ENCODE measurements around the gene RAPGEF1. TPM values are rescaled to one million over a fixed set of nuclear protein-coding genes. Genes with fewer than 3 reads are reported as not detected.
A peak's percentile ranks its signal among the peaks of the same experiment; 100 is the strongest.

The RAPGEF1 gene
- total and polyA plus RNA-seq, 2 of the 13 experiments (the other 11 are each of a cell fraction or from before 2014, with no cell fraction given): 21.2 to 38.9 TPM

DNA sequence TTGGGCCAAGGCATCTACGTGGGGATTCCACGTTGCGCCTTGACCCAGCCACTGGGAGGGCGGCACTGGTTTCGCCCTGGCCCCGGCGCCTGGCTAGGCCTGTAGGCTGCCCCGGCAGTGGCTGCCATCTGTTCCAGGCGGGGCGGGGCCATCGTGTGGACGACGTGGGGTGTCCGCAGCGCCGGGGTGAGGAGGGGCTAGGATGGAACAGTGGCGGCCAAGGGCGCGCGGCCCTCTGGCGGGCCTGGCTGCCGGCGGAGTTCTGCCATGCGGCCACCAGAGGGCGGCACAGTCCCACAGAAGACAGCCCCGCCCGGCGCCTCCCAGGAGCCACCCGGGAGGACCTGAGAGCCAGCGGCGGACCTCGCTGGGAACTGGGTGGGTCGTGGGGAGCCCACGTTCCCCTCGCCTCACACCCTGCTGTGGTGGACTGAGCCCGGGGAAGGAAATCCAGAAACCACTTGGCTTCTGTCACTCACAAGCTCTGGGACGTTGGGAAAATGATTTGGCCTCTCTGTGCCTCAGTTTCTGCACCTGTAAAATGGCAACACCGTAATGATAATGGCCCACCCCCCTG is 22.6 kb upstream of the RAPGEF1 start (continued):
- TF ChIP-seq, protein P1, sequence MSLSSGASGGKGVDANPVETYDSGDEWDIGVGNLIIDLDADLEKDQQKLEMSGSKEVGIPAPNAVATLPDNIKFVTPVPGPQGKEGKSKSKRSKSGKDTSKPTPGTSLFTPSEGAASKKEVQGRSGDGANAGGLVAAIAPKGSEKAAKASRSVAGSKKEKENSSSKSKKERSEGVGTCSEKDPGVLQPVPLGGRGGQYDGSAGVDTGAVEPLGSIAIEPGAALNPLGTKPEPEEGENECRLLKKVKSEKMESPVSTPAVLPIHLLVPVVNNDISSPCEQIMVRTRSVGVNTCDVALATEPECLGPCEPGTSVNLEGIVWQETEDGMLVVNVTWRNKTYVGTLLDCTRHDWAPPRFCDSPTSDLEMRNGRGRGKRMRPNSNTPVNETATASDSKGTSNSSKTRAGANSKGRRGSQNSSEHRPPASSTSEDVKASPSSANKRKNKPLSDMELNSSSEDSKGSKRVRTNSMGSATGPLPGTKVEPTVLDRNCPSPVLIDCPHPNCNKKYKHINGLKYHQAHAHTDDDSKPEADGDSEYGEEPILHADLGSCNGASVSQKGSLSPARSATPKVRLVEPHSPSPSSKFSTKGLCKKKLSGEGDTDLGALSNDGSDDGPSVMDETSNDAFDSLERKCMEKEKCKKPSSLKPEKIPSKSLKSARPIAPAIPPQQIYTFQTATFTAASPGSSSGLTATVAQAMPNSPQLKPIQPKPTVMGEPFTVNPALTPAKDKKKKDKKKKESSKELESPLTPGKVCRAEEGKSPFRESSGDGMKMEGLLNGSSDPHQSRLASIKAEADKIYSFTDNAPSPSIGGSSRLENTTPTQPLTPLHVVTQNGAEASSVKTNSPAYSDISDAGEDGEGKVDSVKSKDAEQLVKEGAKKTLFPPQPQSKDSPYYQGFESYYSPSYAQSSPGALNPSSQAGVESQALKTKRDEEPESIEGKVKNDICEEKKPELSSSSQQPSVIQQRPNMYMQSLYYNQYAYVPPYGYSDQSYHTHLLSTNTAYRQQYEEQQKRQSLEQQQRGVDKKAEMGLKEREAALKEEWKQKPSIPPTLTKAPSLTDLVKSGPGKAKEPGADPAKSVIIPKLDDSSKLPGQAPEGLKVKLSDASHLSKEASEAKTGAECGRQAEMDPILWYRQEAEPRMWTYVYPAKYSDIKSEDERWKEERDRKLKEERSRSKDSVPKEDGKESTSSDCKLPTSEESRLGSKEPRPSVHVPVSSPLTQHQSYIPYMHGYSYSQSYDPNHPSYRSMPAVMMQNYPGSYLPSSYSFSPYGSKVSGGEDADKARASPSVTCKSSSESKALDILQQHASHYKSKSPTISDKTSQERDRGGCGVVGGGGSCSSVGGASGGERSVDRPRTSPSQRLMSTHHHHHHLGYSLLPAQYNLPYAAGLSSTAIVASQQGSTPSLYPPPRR (CRISPR knock-in tag; IDR thresholded peaks at IDR 0.05; ENCODE audit: borderline replicate concordance): no peak
- no peak for TF ChIP-seq HDAC2 (CRISPR knock-in tag; IDR thresholded peaks at IDR 0.05)
- TF ChIP-seq TBX2 (CRISPR knock-in tag; IDR thresholded peaks at IDR 0.05; ENCODE audit: borderline replicate concordance): peak; percentile 63
- TF ChIP-seq REL (CRISPR knock-in tag; conservative IDR thresholded peaks at IDR 0.05): 0 out of 2 replicates have a peak, but pooled peaks have one; percentile 26
- no peak for TF ChIP-seq HHEX (CRISPR knock-in tag; IDR thresholded peaks at IDR 0.05)
- TF ChIP-seq, protein P2, sequence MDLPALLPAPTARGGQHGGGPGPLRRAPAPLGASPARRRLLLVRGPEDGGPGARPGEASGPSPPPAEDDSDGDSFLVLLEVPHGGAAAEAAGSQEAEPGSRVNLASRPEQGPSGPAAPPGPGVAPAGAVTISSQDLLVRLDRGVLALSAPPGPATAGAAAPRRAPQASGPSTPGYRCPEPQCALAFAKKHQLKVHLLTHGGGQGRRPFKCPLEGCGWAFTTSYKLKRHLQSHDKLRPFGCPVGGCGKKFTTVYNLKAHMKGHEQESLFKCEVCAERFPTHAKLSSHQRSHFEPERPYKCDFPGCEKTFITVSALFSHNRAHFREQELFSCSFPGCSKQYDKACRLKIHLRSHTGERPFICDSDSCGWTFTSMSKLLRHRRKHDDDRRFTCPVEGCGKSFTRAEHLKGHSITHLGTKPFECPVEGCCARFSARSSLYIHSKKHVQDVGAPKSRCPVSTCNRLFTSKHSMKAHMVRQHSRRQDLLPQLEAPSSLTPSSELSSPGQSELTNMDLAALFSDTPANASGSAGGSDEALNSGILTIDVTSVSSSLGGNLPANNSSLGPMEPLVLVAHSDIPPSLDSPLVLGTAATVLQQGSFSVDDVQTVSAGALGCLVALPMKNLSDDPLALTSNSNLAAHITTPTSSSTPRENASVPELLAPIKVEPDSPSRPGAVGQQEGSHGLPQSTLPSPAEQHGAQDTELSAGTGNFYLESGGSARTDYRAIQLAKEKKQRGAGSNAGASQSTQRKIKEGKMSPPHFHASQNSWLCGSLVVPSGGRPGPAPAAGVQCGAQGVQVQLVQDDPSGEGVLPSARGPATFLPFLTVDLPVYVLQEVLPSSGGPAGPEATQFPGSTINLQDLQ (CRISPR knock-in tag; IDR thresholded peaks at IDR 0.05): no peak
- no peak for TF ChIP-seq SOX13 (IDR thresholded peaks at IDR 0.05)
- no peak for TF ChIP-seq SOX13 (CRISPR knock-in tag; conservative IDR thresholded peaks at IDR 0.05 in 1 of 2, IDR thresholded peaks at IDR 0.05 in 1 of 2)
- TF ChIP-seq, protein P3, sequence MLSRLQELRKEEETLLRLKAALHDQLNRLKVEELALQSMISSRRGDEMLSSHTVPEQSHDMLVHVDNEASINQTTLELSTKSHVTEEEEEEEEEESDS (CRISPR knock-in tag; IDR thresholded peaks at IDR 0.05; ENCODE audit: borderline replicate concordance): no peak
- no peak for TF ChIP-seq SMARCC2 (IDR thresholded peaks at IDR 0.05)
- no peak for TF ChIP-seq ZBTB8A (CRISPR knock-in tag; IDR thresholded peaks at IDR 0.05; ENCODE audit: borderline replicate concordance, low read depth)
- TF ChIP-seq ZNF761 (CRISPR knock-in tag; conservative IDR thresholded peaks at IDR 0.05): no peak
- no peak for TF ChIP-seq ZNF205 (CRISPR knock-in tag; IDR thresholded peaks at IDR 0.05)
- no peak for TF ChIP-seq PHF21A (CRISPR knock-in tag; IDR thresholded peaks at IDR 0.05)
- TF ChIP-seq, protein P4, sequence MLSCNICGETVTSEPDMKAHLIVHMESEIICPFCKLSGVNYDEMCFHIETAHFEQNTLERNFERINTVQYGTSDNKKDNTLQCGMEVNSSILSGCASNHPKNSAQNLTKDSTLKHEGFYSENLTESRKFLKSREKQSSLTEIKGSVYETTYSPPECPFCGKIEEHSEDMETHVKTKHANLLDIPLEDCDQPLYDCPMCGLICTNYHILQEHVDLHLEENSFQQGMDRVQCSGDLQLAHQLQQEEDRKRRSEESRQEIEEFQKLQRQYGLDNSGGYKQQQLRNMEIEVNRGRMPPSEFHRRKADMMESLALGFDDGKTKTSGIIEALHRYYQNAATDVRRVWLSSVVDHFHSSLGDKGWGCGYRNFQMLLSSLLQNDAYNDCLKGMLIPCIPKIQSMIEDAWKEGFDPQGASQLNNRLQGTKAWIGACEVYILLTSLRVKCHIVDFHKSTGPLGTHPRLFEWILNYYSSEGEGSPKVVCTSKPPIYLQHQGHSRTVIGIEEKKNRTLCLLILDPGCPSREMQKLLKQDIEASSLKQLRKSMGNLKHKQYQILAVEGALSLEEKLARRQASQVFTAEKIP (CRISPR knock-in tag; IDR thresholded peaks at IDR 0.05; ENCODE audit: borderline replicate concordance): no peak
- TF ChIP-seq, protein P5, sequence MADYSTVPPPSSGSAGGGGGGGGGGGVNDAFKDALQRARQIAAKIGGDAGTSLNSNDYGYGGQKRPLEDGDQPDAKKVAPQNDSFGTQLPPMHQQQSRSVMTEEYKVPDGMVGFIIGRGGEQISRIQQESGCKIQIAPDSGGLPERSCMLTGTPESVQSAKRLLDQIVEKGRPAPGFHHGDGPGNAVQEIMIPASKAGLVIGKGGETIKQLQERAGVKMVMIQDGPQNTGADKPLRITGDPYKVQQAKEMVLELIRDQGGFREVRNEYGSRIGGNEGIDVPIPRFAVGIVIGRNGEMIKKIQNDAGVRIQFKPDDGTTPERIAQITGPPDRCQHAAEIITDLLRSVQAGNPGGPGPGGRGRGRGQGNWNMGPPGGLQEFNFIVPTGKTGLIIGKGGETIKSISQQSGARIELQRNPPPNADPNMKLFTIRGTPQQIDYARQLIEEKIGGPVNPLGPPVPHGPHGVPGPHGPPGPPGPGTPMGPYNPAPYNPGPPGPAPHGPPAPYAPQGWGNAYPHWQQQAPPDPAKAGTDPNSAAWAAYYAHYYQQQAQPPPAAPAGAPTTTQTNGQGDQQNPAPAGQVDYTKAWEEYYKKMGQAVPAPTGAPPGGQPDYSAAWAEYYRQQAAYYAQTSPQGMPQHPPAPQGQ (CRISPR knock-in tag; IDR thresholded peaks at IDR 0.05; ENCODE audit: borderline replicate concordance): no peak
- TF ChIP-seq ZNF792 (CRISPR knock-in tag; IDR thresholded peaks at IDR 0.05): no peak
- no peak for TF ChIP-seq ZNF441 (CRISPR knock-in tag; IDR thresholded peaks at IDR 0.05; ENCODE audit: borderline replicate concordance)
- no peak for TF ChIP-seq ARHGAP35 (CRISPR knock-in tag; IDR thresholded peaks at IDR 0.05; ENCODE audit: borderline replicate concordance)
